ENCODE data around the gene ERBB2.
A peak's percentile ranks its signal among the peaks of the same experiment; 100 is the strongest.
"Not testable (repeated sequence)": the region's sequence is repeated elsewhere in the genome, so short reads cannot be mapped to it uniquely, and the experiment has no call there.

Gene ERBB2

DNA sequence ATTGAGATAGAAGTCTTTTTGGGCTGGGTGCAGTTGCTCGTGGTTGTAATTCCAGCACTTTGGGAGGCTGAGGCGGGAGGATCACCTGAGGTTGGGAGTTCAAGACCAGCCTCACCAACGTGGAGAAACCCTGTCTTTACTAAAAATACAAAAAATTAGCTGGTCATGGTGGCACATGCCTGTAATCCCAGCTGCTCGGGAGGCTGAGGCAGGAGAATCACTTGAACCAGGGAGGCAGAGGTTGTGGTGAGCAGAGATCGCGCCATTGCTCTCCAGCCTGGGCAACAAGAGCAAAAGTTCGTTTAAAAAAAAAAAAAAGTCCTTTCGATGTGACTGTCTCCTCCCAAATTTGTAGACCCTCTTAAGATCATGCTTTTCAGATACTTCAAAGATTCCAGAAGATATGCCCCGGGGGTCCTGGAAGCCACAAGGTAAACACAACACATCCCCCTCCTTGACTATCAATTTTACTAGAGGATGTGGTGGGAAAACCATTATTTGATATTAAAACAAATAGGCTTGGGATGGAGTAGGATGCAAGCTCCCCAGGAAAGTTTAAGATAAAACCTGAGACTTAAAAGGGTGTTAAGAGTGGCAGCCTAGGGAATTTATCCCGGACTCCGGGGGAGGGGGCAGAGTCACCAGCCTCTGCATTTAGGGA lies 577 bp upstream of the ERBB2 start:
- Mint-ChIP-seq H3K27me3 (ENCODE audit: low read depth) (peaks cover 38% of the 10 kb centered on the region), H3K4me1 (ENCODE audit: low read depth) (peaks cover 11% of the 10 kb centered on the region)
- not testable (repeated sequence) for DNase-seq (ENCODE audit: low spot score); H3K9me3 Mint-ChIP-seq; H3K27ac Mint-ChIP-seq; H3K36me3 Mint-ChIP-seq (ENCODE audit: low read depth); H3K4me3 Mint-ChIP-seq

DNA sequence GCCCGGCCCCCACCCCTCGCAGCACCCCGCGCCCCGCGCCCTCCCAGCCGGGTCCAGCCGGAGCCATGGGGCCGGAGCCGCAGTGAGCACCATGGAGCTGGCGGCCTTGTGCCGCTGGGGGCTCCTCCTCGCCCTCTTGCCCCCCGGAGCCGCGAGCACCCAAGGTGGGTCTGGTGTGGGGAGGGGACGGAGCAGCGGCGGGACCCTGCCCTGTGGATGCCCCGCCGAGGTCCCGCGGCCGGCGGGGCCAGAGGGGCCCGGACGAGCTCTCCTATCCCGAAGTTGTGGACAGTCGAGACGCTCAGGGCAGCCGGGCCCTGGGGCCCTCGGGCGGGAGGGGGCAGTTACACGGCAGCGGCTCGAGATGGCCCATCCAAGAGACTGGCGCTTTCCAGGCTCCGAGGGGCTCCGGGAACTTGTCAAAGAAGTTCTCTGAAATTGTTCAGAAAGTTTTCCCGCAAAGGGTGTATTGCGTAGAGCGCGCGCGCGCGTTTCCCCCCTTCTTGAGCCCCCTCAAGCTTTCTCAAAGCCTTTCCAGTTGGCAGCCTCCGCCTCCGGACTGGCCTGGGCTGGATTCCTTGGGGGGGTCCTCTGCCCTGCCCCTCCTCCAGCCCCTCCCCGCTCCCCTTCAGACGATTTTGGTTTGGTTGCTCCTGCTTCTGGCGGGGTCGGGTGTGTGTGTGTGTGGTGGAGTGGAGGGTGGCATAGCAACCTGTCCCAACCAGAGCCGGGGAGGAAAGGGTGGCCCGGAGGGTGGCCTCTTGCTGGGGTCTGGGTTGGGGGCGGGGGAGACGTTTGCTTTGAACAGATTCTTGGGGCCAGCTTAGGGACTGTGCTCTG lies 504 bp downstream of the ERBB2 start:
- Mint-ChIP-seq H3K4me3 (no peak overlapping the region), H3K9me3 (no peaks in the 10 kb centered on the region), H3K36me3 (ENCODE audit: low read depth) (no peaks in the 10 kb centered on the region), H3K4me1 (ENCODE audit: low read depth) (peaks cover 11% of the 10 kb centered on the region), H3K27ac (no peak overlapping the region), H3K27me3 (ENCODE audit: low read depth) (peaks cover 38% of the 10 kb centered on the region)
- no peak for DNase-seq (ENCODE audit: low spot score)

DNA sequence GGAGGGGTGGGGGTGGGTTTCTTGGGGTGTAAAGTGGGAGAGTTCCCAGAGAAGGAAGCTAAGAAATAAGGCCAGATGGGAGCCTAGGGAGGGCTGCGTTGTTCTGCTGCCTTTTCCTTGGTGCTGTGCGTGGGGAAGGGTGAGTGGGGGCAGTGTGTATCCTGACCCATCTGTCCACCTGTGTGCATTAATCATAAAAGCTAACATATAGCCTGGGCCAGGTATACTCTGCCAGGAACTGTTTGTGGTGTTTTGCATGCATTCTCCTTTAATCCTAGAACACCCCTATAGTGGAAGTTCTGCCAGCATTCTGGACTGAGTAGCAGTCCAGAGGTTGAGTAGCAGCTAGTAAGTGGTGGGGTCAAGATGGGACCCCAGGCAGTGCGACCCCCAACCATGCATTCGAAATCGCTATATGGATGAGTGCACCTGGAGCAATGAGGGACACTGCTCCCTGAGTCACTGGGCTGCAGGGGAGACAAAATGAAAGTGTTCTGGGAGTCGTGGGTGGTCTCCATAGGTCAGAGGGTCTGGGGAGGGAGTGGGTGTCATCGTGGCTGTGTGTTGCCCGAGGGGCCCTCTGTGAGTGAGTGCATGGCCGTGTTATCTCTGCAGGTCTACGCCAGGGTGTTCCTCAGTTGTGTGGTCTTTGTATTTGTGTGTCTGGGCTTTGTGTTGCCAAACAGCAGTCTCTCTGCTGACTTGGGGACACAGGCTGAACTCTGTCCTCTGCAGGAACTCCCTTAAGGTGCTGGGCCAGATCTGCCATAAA lies 1.3 kb downstream of the ERBB2 start:
- no peak overlapping the region for H3K4me3 Mint-ChIP-seq
- no peaks in the 10 kb centered on the region for H3K9me3 Mint-ChIP-seq
- no peak overlapping the region for H3K27ac Mint-ChIP-seq
- no peak for DNase-seq (ENCODE audit: low spot score)
- H3K4me1 Mint-ChIP-seq (ENCODE audit: low read depth), result peaks cover 11% of the 10 kb centered on the region
- H3K27me3 Mint-ChIP-seq (ENCODE audit: low read depth), result peaks cover 38% of the 10 kb centered on the region
- no peaks in the 10 kb centered on the region for H3K36me3 Mint-ChIP-seq (ENCODE audit: low read depth)

DNA sequence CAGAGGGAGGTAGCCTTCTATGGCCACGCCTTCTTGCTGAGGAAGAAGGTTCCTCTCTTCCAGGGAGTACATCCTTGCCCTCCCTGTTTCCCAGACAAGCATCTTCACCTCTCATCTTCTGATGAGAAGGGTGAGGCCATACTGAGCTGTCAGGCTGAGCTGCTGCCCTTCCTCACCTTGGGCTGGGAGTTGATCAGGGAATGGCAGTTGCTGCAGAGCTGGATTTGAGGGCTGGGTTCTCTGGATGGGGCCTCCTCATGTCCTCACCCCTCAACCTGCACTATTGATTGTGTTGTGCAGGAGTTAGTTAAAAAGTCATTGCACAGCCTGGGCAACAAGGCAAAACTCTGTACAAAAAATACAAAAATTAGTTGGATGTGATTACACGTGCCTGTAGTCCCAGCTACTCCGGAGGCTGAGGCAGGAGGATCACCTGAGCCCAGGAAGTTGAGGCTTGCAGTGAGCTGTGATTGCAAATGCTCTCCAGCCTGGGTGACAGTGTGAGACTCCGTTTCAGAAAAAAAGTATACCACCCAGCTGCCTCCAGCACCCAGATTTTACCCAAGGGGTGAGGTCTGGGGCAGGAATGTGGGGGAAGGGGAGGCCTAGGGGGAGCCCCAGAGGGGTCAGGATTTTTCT lies 2.0 kb downstream of the ERBB2 start:
- H3K36me3 Mint-ChIP-seq (ENCODE audit: low read depth), result no peaks in the 10 kb centered on the region
- H3K4me1 Mint-ChIP-seq (ENCODE audit: low read depth), result peaks cover 13% of the 10 kb centered on the region
- H3K27ac Mint-ChIP-seq, result no peak overlapping the region
- no peak for DNase-seq (ENCODE audit: low spot score)
- no peak overlapping the region for H3K4me3 Mint-ChIP-seq
- H3K27me3 Mint-ChIP-seq (ENCODE audit: low read depth), result peaks cover 38% of the 10 kb centered on the region
- no peaks in the 10 kb centered on the region for H3K9me3 Mint-ChIP-seq

DNA sequence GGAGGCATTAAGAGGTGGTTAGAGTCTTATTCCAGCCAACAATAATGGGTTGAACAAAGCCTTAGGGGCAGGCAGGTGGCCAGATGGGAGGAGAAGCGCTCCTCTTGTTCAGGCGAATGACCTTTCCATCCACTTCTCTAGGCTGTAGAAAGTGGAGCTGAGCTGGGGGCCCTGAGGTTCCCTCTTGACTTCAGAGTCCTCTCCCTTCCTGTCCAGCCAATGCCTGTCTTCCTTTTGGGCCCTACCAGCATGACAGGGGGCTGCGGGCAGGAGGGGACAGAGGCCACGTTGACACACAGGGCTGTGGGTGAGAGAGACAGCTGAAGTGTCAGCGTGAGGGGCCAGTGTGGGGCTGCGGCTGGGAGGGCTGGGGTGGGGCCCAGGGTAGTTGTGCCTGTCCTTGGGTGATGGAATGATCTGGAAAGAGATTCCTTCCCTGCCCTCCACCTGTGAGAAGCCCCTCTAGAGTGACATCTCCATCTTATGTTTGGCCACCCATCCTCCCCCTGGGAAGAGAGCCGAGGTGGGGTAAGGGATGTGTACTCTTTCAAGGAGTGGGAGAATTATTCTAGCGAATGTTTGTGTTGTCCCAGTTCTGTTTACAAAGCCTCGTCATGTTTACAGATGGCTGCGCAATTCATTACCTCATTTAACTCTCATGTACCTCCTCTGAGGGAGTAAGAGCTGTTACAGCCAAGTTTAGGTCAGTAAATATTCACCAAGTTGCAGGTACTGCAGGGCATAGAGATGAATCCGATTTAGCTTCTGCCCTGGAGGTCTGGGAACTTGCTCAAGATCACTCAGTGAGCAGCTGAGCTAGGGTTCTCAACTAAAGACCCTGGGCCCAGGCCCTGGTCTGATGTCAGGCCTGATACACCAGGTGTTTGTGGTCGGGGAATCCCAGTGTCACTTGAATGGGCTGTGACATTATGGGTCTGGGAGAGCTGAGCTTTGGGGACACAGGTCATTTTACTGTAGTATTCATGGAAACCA lies 3.3 kb downstream of the ERBB2 start:
- Mint-ChIP-seq H3K36me3 (ENCODE audit: low read depth) (no peaks in the 10 kb centered on the region), H3K4me3 (no peak overlapping the region), H3K27ac (no peak overlapping the region), H3K27me3 (ENCODE audit: low read depth) (peaks cover 38% of the 10 kb centered on the region), H3K9me3 (no peaks in the 10 kb centered on the region), H3K4me1 (ENCODE audit: low read depth) (peaks cover 18% of the 10 kb centered on the region)
- no peak for DNase-seq (ENCODE audit: low spot score)

DNA sequence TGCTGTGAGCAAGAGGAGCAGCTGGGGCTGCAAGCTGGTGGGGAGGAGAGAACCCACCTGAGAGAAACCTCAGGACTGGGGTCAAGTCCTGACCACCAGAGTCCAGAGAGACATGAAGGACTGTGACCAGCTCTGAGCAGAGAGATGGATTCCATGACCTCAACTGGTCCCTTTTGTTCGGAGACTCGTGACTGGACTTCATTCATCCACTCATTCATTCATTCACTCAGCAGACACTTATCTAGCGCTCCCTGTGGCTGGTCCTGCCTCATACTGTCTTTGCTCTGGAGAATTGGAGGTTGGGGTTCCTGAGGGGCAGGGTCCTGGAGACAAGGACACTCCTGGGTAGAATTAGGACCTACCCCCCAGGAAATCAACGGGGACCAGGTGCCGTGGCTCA lies 4.0 kb downstream of the ERBB2 start:
- Mint-ChIP-seq H3K4me3 (no peak overlapping the region), H3K27me3 (ENCODE audit: low read depth) (peaks cover 36% of the 10 kb centered on the region), H3K4me1 (ENCODE audit: low read depth) (peaks cover 18% of the 10 kb centered on the region), H3K36me3 (ENCODE audit: low read depth) (no peaks in the 10 kb centered on the region), H3K9me3 (no peaks in the 10 kb centered on the region), H3K27ac (no peak overlapping the region)
- no peak for DNase-seq (ENCODE audit: low spot score)

DNA sequence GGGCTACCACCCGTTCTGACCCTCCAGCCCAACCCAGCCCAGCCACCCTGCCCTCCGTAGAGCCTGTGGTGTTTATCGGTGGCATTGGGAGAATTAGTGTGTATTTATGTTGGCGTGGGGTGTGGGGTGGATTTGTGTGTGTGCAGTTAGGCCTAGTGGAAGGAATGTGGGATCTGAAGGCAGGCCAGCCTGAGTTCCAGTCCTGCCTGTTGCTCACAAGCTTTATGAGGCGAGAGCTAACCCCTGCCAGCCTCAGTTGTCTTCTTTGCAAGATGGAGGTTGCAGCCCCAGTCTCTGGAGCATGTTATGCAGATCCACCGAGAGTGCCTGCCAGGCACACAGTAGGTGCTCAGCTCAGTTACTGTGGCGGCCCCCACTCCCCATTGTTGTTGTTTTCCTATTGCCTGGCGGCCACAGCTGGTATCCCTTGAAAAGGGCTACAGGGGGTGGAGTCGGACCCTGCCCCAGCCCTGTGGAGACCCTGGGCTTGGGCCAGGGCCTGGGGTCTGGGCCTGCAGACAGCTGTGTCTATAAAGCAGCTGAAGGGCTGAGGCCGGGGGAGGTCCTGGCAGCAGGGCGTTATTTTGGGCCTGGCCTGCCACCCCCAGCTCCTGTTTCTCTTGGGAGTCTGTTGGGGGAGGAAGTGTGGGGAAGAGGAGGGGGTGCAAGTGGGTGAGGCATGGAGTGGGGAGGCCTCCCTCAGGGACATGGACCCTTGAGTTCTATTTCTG lies 5.1 kb downstream of the ERBB2 start:
- Mint-ChIP-seq H3K9me3 (no peaks in the 10 kb centered on the region), H3K27ac (peak overlapping the region; percentile 6), H3K36me3 (ENCODE audit: low read depth) (no peaks in the 10 kb centered on the region), H3K27me3 (ENCODE audit: low read depth) (peaks cover 26% of the 10 kb centered on the region), H3K4me1 (ENCODE audit: low read depth) (peaks cover 14% of the 10 kb centered on the region), H3K4me3 (no peak overlapping the region)
- DNase-seq (ENCODE audit: low spot score), result no peak

DNA sequence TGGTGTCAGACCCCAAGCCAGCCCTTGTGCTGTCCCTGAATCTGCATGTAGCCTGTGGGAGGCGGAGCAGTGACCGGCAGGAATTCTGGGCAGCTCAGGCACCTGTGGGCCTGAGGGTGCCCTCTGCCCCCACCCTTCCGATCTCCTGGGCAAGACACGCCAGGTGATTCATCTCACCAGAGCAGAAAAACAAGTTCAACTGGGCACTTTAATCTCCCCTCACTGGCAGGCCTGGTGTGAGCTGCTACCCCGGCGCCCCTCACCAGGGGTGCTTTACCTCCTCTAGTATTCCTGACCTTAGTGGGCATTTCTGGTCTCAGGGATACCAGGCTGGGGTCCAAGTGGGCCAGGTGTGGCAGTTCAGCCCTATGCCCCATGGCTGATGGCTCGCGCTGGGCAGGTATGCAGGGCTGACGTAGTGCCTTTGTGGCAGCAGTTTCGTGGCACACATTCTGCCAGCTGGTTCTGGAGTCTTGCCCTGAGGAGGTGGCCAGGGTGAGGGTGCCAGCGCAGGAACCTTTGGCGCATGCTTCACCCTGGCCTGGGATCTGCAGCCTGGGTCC lies 6.0 kb downstream of the ERBB2 start:
- no peaks in the 10 kb centered on the region for H3K9me3 Mint-ChIP-seq
- peaks cover 21% of the 10 kb centered on the region for H3K27me3 Mint-ChIP-seq (ENCODE audit: low read depth)
- no peak for DNase-seq (ENCODE audit: low spot score)
- no peak overlapping the region for H3K4me3 Mint-ChIP-seq
- no peaks in the 10 kb centered on the region for H3K36me3 Mint-ChIP-seq (ENCODE audit: low read depth)
- H3K4me1 Mint-ChIP-seq (ENCODE audit: low read depth), result peaks cover 12% of the 10 kb centered on the region
- H3K27ac Mint-ChIP-seq, result no peak overlapping the region

DNA sequence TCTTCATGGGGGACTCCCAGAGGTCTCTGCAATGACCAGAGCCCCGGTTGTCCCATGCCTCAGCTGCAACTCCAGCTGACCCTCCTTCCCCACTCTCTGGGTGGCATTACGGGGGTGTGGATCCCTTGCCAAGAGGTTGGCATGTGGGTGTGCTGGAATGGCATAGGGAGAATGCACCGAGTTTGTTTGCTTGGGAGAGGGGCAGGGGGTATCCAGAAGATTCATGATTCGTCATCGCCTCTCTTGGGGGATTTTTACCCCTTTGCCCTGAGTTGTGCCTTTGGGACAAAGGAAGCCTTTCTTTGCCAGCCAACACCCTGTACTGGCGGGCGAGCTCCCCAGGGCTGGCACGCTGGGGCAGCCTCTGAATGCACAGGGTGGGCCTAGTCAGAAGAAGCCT lies 6.5 kb downstream of the ERBB2 start:
- Mint-ChIP-seq H3K27ac (no peak overlapping the region), H3K9me3 (no peaks in the 10 kb centered on the region), H3K27me3 (ENCODE audit: low read depth) (peaks cover 16% of the 10 kb centered on the region), H3K36me3 (ENCODE audit: low read depth) (no peaks in the 10 kb centered on the region), H3K4me3 (no peak overlapping the region), H3K4me1 (ENCODE audit: low read depth) (peaks cover 11% of the 10 kb centered on the region)
- DNase-seq (ENCODE audit: low spot score), result no peak

DNA sequence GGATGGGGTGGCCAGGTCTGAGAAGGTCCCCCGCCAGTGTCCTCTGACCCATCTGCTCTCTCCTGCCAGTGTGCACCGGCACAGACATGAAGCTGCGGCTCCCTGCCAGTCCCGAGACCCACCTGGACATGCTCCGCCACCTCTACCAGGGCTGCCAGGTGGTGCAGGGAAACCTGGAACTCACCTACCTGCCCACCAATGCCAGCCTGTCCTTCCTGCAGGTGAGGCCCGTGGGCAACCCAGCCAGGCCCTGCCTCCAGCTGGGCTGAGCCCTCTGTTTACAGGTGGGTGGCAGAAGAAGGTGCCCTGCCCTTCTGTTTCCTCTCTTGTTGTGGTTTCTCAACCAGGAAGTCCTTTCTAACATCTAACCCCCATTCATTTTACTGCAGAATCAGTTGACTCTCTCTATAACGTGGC lies 7.1 kb downstream of the ERBB2 start:
- Mint-ChIP-seq H3K4me1 (ENCODE audit: low read depth) (peaks cover 11% of the 10 kb centered on the region), H3K27me3 (ENCODE audit: low read depth) (peaks cover 11% of the 10 kb centered on the region), H3K4me3 (no peak overlapping the region)

DNA sequence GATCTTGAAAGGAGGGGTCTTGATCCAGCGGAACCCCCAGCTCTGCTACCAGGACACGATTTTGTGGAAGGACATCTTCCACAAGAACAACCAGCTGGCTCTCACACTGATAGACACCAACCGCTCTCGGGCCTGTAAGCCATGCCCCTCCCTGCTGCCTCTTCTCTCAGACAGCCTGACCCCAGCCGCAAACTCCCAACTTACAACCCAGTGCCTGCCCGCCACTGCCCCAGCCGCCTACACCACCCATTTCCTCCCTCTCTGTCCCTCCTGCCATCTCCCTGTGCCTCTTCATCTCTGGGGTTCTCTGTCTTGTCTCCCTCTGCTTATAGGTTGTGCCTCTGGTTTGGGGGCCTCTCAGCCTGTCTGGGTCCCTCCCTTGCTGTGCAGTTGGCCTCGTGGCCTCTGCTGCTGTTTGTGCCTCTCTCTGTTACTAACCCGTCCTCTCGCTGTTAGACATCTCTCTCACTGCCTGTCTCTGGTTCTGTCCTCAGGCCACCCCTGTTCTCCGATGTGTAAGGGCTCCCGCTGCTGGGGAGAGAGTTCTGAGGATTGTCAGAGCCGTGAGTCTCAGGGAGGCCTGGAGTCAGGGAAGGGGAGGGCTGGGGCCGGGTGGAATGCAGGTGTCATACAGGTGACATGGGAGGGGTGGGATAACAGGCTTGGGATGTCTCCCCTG lies 9.6 kb downstream of the ERBB2 start:
- no peak for DNase-seq (ENCODE audit: low spot score)
- Mint-ChIP-seq H3K27ac (no peak overlapping the region), H3K9me3 (no peaks in the 10 kb centered on the region), H3K36me3 (ENCODE audit: low read depth) (no peaks in the 10 kb centered on the region), H3K4me1 (ENCODE audit: low read depth) (peaks cover 7% of the 10 kb centered on the region), H3K27me3 (ENCODE audit: low read depth) (no peaks in the 10 kb centered on the region), H3K4me3 (no peak overlapping the region)

More for the DNA sequence above, 7.1 kb downstream of the ERBB2 start:
- Mint-ChIP-seq H3K36me3 (ENCODE audit: low read depth) (no peaks in the 10 kb centered on the region), H3K27ac (peak overlapping the region; percentile 71), H3K9me3 (no peaks in the 10 kb centered on the region)
- DNase-seq (ENCODE audit: low spot score), result no peak
